ENCODE results near the gene MTCL3.

Gene MTCL3

DNA sequence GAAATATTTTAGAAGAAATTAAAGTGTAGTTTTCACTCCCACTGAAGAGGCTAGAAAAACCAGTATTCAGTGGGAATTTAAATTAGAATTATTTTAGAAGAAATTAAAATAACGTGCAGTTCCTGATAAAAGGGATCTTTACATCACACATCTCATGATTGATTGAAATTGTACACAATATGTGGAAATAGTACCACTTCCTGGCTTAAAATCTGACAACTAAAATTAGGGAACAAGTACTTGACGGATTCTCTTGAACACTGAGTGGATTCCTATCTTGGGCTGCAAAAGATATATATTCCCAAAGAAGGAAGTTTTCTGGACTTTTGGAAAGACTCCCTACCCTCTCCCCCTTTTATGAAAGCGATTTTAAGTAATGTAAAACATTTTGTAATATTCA, 14.6 kb upstream of the MTCL3 start:
- no peak overlapping the region for H3K4me3 ChIP-seq (ENCODE audit: low read depth, low read length)
- TF ChIP-seq, protein P1, sequence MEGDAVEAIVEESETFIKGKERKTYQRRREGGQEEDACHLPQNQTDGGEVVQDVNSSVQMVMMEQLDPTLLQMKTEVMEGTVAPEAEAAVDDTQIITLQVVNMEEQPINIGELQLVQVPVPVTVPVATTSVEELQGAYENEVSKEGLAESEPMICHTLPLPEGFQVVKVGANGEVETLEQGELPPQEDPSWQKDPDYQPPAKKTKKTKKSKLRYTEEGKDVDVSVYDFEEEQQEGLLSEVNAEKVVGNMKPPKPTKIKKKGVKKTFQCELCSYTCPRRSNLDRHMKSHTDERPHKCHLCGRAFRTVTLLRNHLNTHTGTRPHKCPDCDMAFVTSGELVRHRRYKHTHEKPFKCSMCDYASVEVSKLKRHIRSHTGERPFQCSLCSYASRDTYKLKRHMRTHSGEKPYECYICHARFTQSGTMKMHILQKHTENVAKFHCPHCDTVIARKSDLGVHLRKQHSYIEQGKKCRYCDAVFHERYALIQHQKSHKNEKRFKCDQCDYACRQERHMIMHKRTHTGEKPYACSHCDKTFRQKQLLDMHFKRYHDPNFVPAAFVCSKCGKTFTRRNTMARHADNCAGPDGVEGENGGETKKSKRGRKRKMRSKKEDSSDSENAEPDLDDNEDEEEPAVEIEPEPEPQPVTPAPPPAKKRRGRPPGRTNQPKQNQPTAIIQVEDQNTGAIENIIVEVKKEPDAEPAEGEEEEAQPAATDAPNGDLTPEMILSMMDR (IDR thresholded peaks at IDR 0.05; ENCODE audit: control insufficient read depth, extremely low read depth, insufficient read depth) = no peak
- no peak for DNase-seq (ENCODE audit: low read depth)

DNA sequence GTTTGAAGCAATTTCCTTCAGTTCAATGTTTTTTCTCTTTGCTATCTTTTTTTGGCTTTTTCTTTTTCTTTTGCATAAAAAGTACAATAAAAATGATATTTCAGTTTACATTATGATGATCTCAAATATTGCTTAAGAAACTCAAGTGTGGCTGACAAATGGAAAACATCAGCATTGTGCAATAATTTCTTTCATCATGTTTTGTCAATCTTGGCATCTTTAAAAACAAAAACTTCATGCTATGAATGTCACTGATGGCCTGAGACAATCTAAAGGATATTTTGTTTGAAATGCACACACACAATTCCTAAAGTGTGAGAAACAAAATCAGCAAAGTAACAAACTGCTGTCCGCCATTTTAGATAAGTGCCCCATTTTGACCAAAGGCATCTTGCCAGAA, 13.9 kb upstream of the MTCL3 start:
- DNase-seq (ENCODE audit: low read depth) = no peak
- no peak overlapping the region for H3K4me3 ChIP-seq (ENCODE audit: low read depth, low read length)
- TF ChIP-seq, protein P1 (IDR thresholded peaks at IDR 0.05; ENCODE audit: control insufficient read depth, extremely low read depth, insufficient read depth) = no peak

DNA sequence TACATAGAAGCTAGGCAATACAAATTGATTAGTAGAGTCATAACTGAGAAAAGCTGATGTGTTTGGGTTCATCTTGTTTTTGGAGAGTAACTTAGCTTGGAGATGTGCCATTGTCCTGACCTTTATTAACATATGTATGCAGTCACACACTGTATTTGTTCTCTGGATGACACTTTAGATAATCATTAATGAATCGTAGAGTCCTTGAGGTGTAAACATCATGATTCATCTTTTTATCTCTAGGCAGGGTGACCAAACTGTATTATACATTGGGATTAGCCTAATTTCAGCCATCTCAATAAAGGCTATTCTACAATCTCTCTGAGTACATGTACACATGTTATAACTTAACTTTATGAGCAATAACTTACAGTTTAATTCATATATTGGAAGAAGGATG, 3.6 kb upstream of the MTCL3 start:
- no peak overlapping the region for H3K4me3 ChIP-seq (ENCODE audit: low read depth, low read length)
- DNase-seq (ENCODE audit: low read depth) = no peak
- TF ChIP-seq, protein P1 (IDR thresholded peaks at IDR 0.05; ENCODE audit: control insufficient read depth, extremely low read depth, insufficient read depth) = no peak

DNA sequence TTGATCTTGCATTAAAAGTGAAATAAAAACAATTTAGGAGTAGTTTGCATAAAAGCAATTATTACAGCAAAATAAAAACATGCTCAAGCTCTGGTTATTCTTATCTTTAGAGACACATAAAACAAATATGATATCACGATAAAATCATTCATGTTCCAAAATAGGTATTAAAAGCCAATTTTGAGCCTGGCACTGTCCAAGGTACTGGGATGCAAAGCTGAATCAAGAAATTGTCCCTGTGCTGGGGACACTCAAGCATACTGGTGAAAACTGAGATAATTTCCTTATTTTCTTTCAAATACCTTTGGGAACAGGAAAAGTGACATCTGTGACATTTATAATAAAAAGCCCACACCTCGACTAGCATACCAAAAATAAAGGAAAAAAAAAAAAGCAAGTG, 931 bp upstream of the MTCL3 start:
- DNase-seq (ENCODE audit: low read depth) = no peak
- H3K4me3 ChIP-seq (ENCODE audit: low read depth, low read length) = no peak overlapping the region
- TF ChIP-seq, protein P1 (IDR thresholded peaks at IDR 0.05; ENCODE audit: control insufficient read depth, extremely low read depth, insufficient read depth) = no peak

DNA sequence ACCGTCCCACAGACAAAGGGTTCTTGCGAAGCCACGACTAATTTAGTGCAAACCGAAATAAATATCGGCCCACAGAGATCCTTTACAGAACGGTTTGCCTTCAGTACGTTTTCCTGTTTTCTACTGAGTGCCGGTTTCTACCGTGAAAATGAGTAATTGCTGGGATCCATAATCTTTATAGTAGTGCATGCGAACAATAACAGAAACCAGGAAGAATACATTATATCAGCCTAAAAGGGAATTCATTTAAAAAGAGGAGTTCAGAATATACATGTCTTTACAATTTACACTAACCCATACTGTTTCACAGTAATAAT, 292 bp upstream of the MTCL3 start:
- TF ChIP-seq, protein P1 (IDR thresholded peaks at IDR 0.05; ENCODE audit: control insufficient read depth, extremely low read depth, insufficient read depth) = no peak
- DNase-seq (ENCODE audit: low read depth) = no peak
- no peak overlapping the region for H3K4me3 ChIP-seq (ENCODE audit: low read depth, low read length)

DNA sequence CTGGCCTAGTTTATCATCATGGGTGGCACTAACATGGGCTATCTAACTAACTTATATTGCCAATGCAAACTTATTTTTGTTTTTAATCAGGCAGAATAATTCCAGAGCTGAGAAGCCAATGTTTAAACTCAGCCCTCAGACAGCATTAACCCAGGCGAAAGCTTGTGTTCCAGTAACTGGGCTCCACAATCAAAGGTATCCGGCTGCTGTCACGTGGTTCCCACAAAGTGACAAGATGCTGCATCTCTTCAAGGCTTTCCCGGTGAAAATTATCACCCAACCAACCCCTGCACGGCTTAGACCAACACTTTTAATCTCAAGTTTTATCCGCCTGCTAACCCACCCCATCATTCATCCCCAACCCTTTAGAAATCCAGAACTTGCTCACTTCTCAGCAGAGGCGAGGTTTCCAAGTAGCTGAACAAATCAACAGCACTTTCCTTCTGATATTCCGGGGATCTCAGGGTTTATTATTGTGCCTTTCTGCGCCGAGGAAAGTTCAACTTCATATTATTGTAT, 885 bp downstream of the MTCL3 start:
- TF ChIP-seq, protein P1 (IDR thresholded peaks at IDR 0.05; ENCODE audit: control insufficient read depth, extremely low read depth, insufficient read depth) = no peak
- no peak for DNase-seq (ENCODE audit: low read depth)

DNA sequence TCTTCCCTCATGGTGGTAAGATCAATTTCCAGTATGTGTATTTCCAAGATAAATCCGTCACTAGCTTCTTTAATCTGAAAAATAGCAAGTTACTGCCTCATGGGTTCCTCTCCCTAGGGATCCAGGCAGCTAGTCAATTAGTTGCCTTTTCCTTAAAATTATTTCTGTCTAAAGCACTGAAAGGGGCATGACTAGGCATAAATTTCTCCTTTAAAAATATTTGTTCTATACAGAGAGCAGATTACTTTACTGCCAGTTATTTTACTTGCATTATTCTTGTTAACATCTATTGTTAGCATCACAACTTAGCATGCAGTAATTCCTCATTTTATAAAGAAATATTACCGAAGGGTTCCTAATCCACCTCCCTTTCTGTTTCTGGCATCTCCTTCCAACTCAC, 1.4 kb downstream of the MTCL3 start:
- TF ChIP-seq, protein P1 (IDR thresholded peaks at IDR 0.05; ENCODE audit: control insufficient read depth, extremely low read depth, insufficient read depth) = no peak
- no peak for DNase-seq (ENCODE audit: low read depth)
- H3K4me3 ChIP-seq (ENCODE audit: low read depth, low read length) = no peak overlapping the region

More for the DNA sequence above, 885 bp downstream of the MTCL3 start:
- no peak overlapping the region for H3K4me3 ChIP-seq (ENCODE audit: low read depth, low read length)

Measured in LNCaP clone FGC (cell line).